ENCODE data around the gene IMMP2L. TPM values are rescaled to one million over a fixed set of nuclear protein-coding genes. Genes with fewer than 3 reads are reported as not detected.

Gene IMMP2L
- total and polyA plus RNA-seq, 2 of the 4 experiments (the other 2 are of a cell fraction): 5.8 to 9.3 TPM

GRCh38 chr7:111259991-111260390 lies 302.3 kb downstream of the IMMP2L start:
- no peak overlapping the region for H3K4me2 ChIP-seq (ENCODE audit: low read depth, low read length)
- no peak overlapping the region for H3K23ac ChIP-seq (ENCODE audit: low read depth, low read length)
- POLR2A ChIA-PET (ENCODE audit: unreplicated experiment): no interaction called here
- in situ Hi-C loops (cut with MboI; ENCODE audit: low sequenced_read_pairs): no loop called here
- H2BK5ac ChIP-seq (ENCODE audit: low read depth, low read length, poor library complexity, severe bottlenecking): no peak overlapping the region
- no peak overlapping the region for H3K14ac ChIP-seq (replicated peaks; ENCODE audit: low read depth, low read length)
- no peak overlapping the region for H2AK9ac ChIP-seq (replicated peaks; ENCODE audit: low read depth, low read length, poor library complexity)
- H3K36me3 ChIP-seq (ENCODE audit: control insufficient read depth, insufficient read depth, low read length): no peaks in the 10 kb centered on the region
- no peak for DNase-seq
- H3K18ac ChIP-seq (ENCODE audit: low read depth, low read length): no peak overlapping the region
- H3K27me3 ChIP-seq (ENCODE audit: control insufficient read depth, insufficient read depth, low read length): no peaks in the 10 kb centered on the region
- H3K4me1 ChIP-seq (ENCODE audit: control insufficient read depth, insufficient read depth, low read length): no peaks in the 10 kb centered on the region
- H2BK20ac ChIP-seq (ENCODE audit: low read depth, low read length): no peak overlapping the region
- WGBS, 2 experiments (ENCODE audit: extremely low coverage in 2 of 2, insufficient read length in 1 of 2): no CpG with 5 or more reads among the region's 4 CpGs
- dilution Hi-C loops (cut with HindIII; ENCODE audit: low sequenced_read_pairs, unreplicated experiment): no loop called here
- H2BK15ac ChIP-seq (ENCODE audit: low read depth, low read length): no peak overlapping the region
- H3K4ac ChIP-seq (ENCODE audit: low read depth, low read length): no peak overlapping the region
- H3K9me3 ChIP-seq (ENCODE audit: control insufficient read depth, insufficient read depth, low read length): no peaks in the 10 kb centered on the region
- H4K20me1 ChIP-seq (ENCODE audit: insufficient read depth, low read length): no peaks in the 10 kb centered on the region
- H2BK120ac ChIP-seq (ENCODE audit: low read depth, low read length): no peak overlapping the region
- no peak overlapping the region for H3K9ac ChIP-seq (ENCODE audit: low read depth, low read length)
- CTCF ChIA-PET: no interaction called here
- no peak overlapping the region for H2AFZ ChIP-seq (replicated peaks; ENCODE audit: low read length, poor library complexity)
- H3K27ac ChIP-seq (ENCODE audit: insufficient read depth, low read length): no peak overlapping the region
- no peaks in the 10 kb centered on the region for H3K9me1 ChIP-seq (ENCODE audit: insufficient read depth, low read length)
- BruUV-seq (replicated peaks): no TSS peak
- no peak overlapping the region for H4K91ac ChIP-seq (ENCODE audit: insufficient read depth, low read depth, low read length)
- H3K56ac ChIP-seq (ENCODE audit: extremely low read depth, insufficient read depth, low read length): no peak overlapping the region
- no peak for ATAC-seq (ENCODE audit: low read depth)
- TF ChIP-seq RAD21 (IDR thresholded peaks at IDR 0.05; ENCODE audit: low read length): no peak
- TF ChIP-seq CEBPB (IDR thresholded peaks at IDR 0.05; ENCODE audit: low read depth, low read length): peak; percentile 71
- H4K5ac ChIP-seq (ENCODE audit: low read depth, low read length): no peak overlapping the region
- H4K8ac ChIP-seq (ENCODE audit: low read depth in 2 of 2, low read length in 2 of 2): no peak overlapping the region
- H2AK5ac ChIP-seq (ENCODE audit: low read depth, low read length): no peak overlapping the region
- H3K4me3 ChIP-seq (ENCODE audit: insufficient read depth, low read depth, low read length): no peak overlapping the region
- intact Hi-C loops (cut with micrococcal nuclease): no loop called here
- H3K79me1 ChIP-seq (ENCODE audit: low read depth in 1 of 2, low read length in 2 of 2): no peaks in the 10 kb centered on the region
